ENCODE measurements around the gene CASP9.

Gene CASP9

DNA sequence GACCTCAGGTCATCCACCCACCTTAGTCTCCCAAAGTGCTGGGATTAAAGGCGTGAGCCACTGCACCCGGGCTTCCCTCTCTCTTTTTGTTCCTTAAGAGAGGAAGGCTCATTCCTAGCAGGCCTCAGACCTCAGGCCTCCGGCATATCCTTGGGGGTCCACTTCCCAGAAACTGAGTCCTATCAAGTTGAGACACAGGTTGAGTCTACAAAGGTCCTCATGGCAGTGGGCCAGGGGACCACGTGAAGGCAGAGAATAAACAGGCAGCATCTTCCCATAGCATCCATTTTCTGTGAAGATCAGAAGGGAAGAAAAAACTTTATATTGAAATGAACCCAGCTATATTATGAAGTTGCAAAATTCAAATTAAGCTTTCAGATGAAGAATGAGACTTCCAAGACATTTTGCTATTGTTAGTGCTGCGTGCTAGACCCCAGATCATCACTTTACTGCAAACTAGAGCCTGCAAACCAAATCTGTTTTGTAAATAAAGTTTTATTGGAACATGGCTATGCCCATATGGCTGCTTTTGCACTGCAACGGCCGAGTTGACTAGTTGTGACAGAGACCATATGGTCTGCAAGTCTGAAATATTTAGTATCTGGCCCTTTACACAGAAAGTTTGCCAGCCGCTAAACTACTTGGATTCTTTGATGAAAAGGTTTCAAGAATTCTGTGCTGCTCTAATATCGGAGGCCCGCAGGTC is 71.0 kb downstream of the CASP9 start:
- no peak for DNase-seq (ENCODE audit: low read depth, low spot score)
- H3K27ac ChIP-seq: no peak overlapping the region

DNA sequence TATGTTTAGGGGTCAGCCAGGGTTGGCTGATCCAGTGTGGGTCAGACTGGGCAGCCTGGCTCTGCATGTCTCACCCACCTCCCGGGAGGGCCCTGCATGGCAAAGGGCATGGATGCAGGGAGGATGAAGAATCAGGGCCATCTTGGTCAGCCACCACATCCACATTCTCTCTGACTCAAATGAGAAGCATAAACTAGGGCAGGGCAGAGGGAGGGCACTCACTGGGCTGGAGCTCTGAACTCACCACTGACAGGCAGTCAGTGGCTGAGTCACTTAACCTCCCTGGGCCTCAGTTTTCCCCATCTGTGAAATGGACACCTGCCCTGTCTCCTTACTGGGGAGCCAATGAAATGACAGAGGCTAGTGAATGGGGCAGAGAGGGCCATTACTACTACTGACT is 71.8 kb downstream of the CASP9 start:
- DNase-seq (ENCODE audit: low read depth, low spot score): no peak
- H3K27ac ChIP-seq: no peak overlapping the region

DNA sequence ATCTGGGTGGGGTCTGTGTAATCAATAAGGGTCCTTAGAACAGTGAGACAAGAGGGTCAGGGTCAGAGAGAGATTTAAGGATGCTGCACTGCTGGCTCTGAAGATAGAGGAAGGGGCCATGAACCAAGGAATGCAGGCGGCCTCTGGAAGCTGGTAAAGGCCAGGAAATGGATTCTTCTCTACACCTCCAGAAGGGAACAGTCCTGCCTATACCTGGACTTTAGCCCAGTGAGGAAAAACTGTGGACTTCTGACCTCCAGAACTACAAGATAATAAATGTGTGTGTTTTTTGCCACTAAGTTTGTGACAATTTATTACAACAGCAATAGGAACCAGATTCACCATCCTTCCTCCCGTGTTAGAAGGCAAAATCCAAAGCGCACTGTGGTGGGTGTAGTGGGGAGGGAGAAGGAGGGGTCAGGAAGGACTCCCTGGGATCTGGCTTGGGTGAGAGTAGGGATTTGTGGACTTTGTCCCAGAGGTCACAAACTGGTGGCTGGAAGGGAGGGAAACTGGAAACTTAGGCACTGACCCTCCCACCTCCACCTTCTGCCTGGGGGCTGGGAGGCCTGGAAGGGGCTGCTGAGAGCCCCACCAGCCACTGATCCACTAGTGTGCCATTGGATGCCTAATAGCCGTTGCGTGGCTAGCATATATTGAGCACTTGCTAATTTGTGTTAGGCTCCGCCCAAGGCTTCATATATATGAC is 72.8 kb downstream of the CASP9 start:
- no peak overlapping the region for H3K27ac ChIP-seq
- DNase-seq (ENCODE audit: low read depth, low spot score): no peak

DNA sequence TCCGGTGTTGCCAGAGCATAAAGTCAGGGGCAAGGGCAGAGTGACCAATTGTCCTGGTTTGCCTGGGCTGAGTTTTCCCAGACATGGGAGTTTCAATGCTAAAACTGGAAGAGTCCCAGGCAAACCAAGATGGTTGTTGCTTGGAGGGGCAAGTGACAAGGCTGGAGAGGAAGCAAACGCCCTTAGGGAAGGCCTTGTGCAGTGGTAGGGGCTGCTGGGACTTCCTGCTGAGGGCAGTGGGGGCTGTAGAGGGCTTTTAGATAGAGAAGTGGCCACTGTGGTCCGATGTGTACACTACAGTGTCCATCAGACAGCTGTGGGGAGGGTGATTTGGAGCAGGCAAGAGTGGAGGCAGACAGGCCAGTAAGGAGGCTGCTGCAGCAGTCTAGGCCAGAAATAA is 74.4 kb downstream of the CASP9 start:
- no peak overlapping the region for H3K27ac ChIP-seq
- DNase-seq (ENCODE audit: low read depth, low spot score): no peak

DNA sequence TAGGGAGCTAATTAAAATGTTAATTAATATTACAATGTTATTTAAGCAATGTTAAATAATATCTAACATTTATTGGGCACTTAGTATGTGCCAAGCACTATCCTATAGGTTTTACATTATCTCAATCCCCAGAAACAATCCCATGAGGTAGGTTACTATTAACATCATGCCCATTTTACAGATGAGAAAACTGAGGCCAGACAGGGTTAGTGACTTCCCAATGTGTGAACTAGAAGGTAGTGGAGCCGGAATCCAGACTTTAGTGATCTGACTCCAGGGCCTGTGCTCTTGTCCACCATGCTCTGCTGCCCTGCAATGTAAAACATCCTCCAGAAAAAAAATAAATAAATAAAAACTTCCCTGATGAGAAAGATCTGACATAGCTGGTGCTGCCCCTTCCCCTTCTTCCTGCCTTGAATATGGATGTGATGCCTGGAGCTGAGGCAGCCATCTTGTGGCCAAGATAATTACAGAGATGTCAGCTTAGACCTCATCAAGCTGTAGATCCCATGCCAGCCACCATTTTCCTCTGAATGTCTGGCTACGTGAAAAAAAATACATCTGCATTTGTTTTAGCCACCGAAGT is 75.0 kb downstream of the CASP9 start:
- no peak for DNase-seq (ENCODE audit: low read depth, low spot score)
- no peak overlapping the region for H3K27ac ChIP-seq

DNA sequence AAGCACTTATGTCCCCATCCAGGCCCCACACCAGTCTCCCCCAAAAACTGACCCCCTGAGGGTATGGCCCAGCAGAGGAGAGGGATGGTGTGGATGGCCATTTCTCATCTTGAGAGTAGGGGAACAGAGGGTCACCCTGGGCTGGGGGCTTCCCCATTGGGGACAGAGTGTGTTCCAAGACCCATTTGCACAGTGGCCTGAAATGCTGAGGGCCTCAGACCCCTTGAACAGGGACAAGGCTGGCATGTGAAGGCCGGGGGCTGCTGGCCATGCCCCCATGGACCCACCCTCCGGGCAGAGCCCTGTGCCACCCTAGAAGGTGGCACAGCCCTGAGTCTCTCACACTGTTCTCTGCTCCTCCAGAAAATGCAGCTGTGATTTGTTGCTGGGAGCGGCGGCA is 77.8 kb downstream of the CASP9 start:
- H3K27ac ChIP-seq: no peak overlapping the region
- no peak for DNase-seq (ENCODE audit: low read depth, low spot score)

DNA sequence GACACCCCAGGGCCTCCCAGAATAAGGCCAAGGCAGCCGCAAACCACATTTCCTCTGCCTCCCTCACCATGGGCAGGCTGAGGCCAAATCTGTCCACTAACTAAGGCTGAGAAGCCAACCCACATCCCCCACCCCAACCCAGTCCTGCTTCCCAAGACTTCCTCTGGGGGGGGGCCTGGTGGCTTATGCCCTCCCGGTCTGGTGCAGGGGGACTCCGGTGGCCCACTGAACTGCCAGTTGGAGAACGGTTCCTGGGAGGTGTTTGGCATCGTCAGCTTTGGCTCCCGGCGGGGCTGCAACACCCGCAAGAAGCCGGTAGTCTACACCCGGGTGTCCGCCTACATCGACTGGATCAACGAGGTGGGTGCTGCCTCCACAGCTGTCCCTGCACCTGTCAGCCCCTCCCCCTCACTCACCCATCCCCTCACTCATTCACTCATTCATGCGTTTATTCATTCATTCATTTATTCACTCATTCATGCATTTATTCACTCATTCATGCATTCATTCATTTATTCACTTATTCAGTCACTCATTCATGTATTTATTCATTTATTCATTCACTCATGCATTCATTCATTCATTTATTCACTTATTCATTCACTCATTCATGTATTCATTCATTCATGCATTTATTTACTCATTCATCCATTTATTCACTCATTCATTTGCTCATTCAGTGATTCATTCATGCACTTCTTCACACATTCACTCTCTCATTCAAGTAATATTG is 78.5 kb downstream of the CASP9 start:
- no peak overlapping the region for H3K27ac ChIP-seq
- DNase-seq (ENCODE audit: low read depth, low spot score): no peak

DNA sequence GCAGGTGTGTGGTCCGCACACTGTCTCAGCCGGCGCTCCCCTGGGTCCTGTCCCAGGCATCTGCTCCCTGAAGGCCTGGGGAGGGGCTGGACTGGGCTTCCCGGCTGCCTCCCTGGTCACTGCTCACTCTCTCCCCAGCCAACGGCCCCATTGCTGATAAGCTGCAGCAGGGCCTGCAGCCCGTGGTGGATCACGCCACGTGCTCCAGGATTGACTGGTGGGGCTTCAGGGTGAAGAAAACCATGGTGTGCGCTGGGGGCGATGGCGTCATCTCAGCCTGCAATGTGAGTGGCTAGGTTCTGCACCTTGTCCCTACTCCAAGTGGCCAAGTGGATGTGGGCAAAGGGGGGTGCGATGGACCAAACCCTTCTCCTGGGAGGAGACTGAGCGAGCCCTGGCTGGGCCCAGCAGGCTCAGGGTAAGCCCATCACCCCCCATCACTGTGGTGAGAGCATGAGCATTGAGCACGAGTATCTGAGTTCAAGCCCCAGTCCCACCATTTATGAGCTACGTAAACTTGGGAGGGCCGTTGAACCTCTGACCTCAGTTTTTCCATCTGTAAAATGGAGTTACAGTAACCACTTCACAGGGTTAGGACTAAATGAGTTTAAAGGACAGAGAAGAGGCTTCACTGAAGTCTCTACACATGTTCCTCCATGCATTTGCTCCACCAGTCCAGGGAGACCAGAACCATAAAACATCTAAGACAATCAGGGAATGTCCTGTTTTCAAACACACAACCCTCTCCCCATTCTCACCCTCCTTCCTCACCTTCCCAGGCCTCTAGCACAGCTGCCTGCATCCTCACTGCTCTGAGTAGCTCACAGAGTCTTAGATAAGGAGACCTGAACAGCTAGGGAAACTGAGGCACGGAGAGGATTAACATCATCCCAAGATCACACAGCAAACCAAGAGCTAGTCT is 79.3 kb downstream of the CASP9 start:
- no peak for DNase-seq (ENCODE audit: low read depth, low spot score)

DNA sequence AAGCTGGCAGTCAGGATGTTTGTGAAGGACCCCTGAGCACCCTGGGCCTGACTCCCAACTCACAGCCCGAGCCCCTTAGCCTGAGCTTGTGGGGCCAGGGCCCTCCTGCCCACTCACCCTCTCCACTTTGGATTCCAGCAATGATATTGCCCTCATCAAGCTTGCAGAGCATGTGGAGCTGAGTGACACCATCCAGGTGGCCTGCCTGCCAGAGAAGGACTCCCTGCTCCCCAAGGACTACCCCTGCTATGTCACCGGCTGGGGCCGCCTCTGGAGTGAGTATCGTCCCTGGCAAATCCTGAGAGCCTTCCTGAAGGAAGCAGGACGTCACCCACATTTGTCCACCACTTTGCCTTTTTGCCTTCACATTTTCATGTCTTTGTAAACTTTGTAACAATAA is 80.7 kb downstream of the CASP9 start:
- no peak for DNase-seq (ENCODE audit: low read depth, low spot score)
- H3K27ac ChIP-seq: no peak overlapping the region

More for the DNA sequence above, 79.3 kb downstream of the CASP9 start:
- no peak overlapping the region for H3K27ac ChIP-seq

DNA sequence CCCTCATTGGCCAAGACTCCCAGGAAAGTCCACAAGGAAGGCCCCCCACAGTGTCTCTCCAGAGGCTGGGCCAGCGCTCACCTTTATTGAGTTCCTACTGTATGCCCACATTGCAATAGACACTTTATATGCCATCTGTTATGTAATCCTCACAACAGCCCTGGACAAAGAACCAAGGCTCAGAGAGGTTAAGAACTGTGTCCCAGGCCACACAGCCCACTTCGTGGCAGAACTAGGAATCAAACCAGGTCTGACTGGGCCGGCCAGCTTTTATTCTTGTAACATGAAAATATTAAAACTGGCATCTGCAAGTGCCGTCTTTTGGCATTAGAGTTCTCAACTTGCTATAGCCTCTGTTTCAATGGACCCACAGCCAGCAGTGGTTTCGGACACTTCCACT is 81.3 kb downstream of the CASP9 start:
- DNase-seq (ENCODE audit: low read depth, low spot score): no peak
- H3K27ac ChIP-seq: no peak overlapping the region

DNA sequence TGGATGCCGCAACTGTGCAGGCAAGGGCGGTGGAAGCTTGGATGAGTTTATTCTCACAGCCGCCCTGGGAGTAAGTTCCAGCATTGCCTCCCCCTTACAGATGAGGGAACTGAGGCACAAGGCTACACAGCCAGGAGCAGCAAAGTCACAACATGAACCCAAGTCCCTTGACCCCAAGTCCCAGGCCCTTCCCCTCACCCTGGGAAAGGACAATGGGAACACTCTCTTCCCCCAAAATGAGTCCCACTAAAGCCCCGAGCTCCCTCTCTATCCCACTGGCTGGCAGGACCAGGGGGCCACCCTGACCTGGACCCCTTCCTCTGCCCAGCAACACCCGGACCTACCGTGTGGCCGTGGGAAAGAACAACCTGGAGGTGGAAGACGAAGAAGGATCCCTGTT is 81.9 kb downstream of the CASP9 start:
- DNase-seq (ENCODE audit: low read depth, low spot score): no peak
- no peak overlapping the region for H3K27ac ChIP-seq
